SK-N-SH (cell line): ENCODE measurements around the gene MMP2. TPM values are rescaled to one million over a fixed set of nuclear protein-coding genes. Genes with fewer than 3 reads are reported as not detected.

Source experiments
- CTCF ChIA-PET: fragments of 300-600, 350-600 bp; formaldehyde crosslinking; extraction: SDS; loops from one replicate; lab custom pipeline; 2021; lab: Yijun Ruan, JAX
- POLR2A ChIA-PET: fragments of 350-600 bp; sonication (Branson Sonifier 250); formaldehyde crosslinking; extraction: SDS; loops from one replicate; lab custom pipeline; 2020; ENCODE audit warnings: antibody characterized with exemption, inconsistent platforms; lab: Yijun Ruan, JAX
- DNase-seq: peaks from one replicate; pipeline ENCODE4 v3.0.0; 2012
- H2AFZ ChIP-seq: fragments of 200-600 bp; sonication (generic); 2 replicates; pipeline ENCODE4 v1.8.1; 2016; ENCODE audit warnings: antibody characterized with exemption, mild to moderate bottlenecking, low read depth
- H3F3A ChIP-seq: fragments of 200-600 bp; sonication (generic); replicated peaks from 2 replicates; pipeline ENCODE3; 2016; ENCODE audit warnings: antibody characterized with exemption, mild to moderate bottlenecking; ENCODE audit not compliant: insufficient read depth
- H3K27ac ChIP-seq, 2 experiments: fragments of 200-500 bp in 1 of 2; fragments of 200-600 bp in 1 of 2; sonication (Bioruptor generic) in 1 of 2; sonication (generic), shearing (Covaris generic) in 1 of 2; 2 replicates each; pipeline versions ENCODE4 v1.5.1 to v1.6.1; 2014 to 2016; ENCODE audit warnings: low read depth in 2 of 2, inconsistent platforms in 1 of 2, low read length in 1 of 2, mild to moderate bottlenecking in 1 of 2, mixed read lengths in 1 of 2
- H3K27me3 ChIP-seq: fragments of 200-600 bp; sonication (generic), shearing (Covaris generic); 2 replicates; pipeline ENCODE4 v1.6.1; 2016; ENCODE audit warnings: mixed run types; ENCODE audit not compliant: insufficient read depth
- H3K36me3 ChIP-seq, 2 experiments: fragments of 200-500 bp in 1 of 2; fragments of 200-600 bp in 1 of 2; sonication (Bioruptor generic) in 1 of 2; sonication (generic) in 1 of 2; replicated peaks in 1 of 2; 2 replicates each; pipeline versions ENCODE3 to v1.5.1; 2014 to 2016; ENCODE audit warnings: low read length in 1 of 2, mild to moderate bottlenecking in 1 of 2; ENCODE audit not compliant: insufficient read depth in 2 of 2, control insufficient read depth in 1 of 2
- H3K4me1 ChIP-seq, 2 experiments: fragments of 200-500 bp in 1 of 2; fragments of 200-600 bp in 1 of 2; sonication (Bioruptor generic) in 1 of 2; sonication (generic), shearing (Covaris generic) in 1 of 2; 2 replicates each; pipeline versions ENCODE4 v1.5.1 to v1.6.1; 2014 to 2016; ENCODE audit warnings: low read depth in 1 of 2, low read length in 1 of 2, mixed run types in 1 of 2; ENCODE audit not compliant: insufficient read depth in 2 of 2, control insufficient read depth in 1 of 2
- H3K4me2 ChIP-seq: fragments of 200-600 bp; sonication (generic), shearing (Covaris generic); 2 replicates; pipeline ENCODE4 v1.6.1; 2017; ENCODE audit warnings: mixed run types
- H3K4me3 ChIP-seq, 2 experiments: fragments of 200-500 bp in 1 of 2; fragments of 200-600 bp in 1 of 2; sonication (Bioruptor generic) in 1 of 2; sonication (generic), shearing (Covaris generic) in 1 of 2; 2 replicates each; pipeline versions ENCODE4 v1.5.1 to v1.8.1; 2014 to 2016; ENCODE audit warnings: low read depth in 2 of 2, inconsistent platforms in 1 of 2, low read length in 1 of 2, mild to moderate bottlenecking in 1 of 2, mixed read lengths in 1 of 2, moderate library complexity in 1 of 2
- H3K79me2 ChIP-seq: fragments of 200-600 bp; sonication (generic); 2 replicates; pipeline ENCODE4 v1.8.1; 2017; ENCODE audit warnings: mild to moderate bottlenecking; ENCODE audit not compliant: insufficient read depth
- H3K9ac ChIP-seq: fragments of 200-600 bp; sonication (generic); 2 replicates; pipeline ENCODE4 v1.6.1; 2017; ENCODE audit warnings: mixed run types
- H3K9me2 ChIP-seq: fragments of 200-600 bp; sonication (generic); 2 replicates; pipeline ENCODE4 v1.6.1; 2017; ENCODE audit warnings: mixed run types
- H3K9me3 ChIP-seq: fragments of 200-600 bp; sonication (generic); 2 replicates; pipeline ENCODE4 v1.6.1; 2017; ENCODE audit warnings: mixed run types, mild to moderate bottlenecking, moderate library complexity
- H4K20me1 ChIP-seq: fragments of 200-600 bp; sonication (generic); 2 replicates; pipeline ENCODE4 v1.6.1; 2017; ENCODE audit warnings: mild to moderate bottlenecking, mixed run types; ENCODE audit not compliant: insufficient read depth
- CTCF ChIP-seq: fragments of 200-600 bp; sonication (generic); IDR thresholded peaks from 2 replicates; pipeline ENCODE4 v1.6.1; 2017; ENCODE audit warnings: antibody characterized with exemption, mild to moderate bottlenecking, moderate library complexity
- ELF1 ChIP-seq: IDR thresholded peaks from 2 replicates; pipeline ENCODE4 v1.4.0; 2012
- FOSL2 ChIP-seq: IDR thresholded peaks from 2 replicates; pipeline ENCODE4 v1.4.0; 2012; ENCODE audit warnings: low read depth, mild to moderate bottlenecking, moderate library complexity, borderline replicate concordance
- FOXJ3 ChIP-seq: sonication (generic); formaldehyde crosslinking; IDR thresholded peaks from 2 replicates; pipeline ENCODE4 v1.5.1; 2020; ENCODE audit warnings: mild to moderate bottlenecking, missing genetic modification reagents
- FOXM1 ChIP-seq: IDR thresholded peaks from 2 replicates; pipeline ENCODE4 v1.4.0; 2012; ENCODE audit warnings: low read depth, mild to moderate bottlenecking
- GATA2 ChIP-seq: sonication (generic); formaldehyde crosslinking; IDR thresholded peaks from 2 replicates; pipeline ENCODE4 v1.5.0; 2020; ENCODE audit warnings: mild to moderate bottlenecking, missing genetic modification reagents
- IRF3 ChIP-seq: fragments of 150-350 bp; IDR thresholded peaks from 2 replicates; pipeline ENCODE4 v1.6.1; 2016; ENCODE audit warnings: mild to moderate bottlenecking, low read depth, low read length
- MEF2A ChIP-seq: IDR thresholded peaks from 2 replicates; pipeline ENCODE4 v1.4.0; 2012; ENCODE audit warnings: low read depth, borderline replicate concordance
- NRF1 ChIP-seq: IDR thresholded peaks from 2 replicates; pipeline ENCODE4 v1.6.1; 2012; ENCODE audit warnings: low read depth, mild to moderate bottlenecking, low read length
- PBX3 ChIP-seq: IDR thresholded peaks from 2 replicates; pipeline ENCODE4; 2012
- POLR2AphosphoS5 ChIP-seq: IDR thresholded peaks from 2 replicates; pipeline ENCODE4 v1.6.1; 2012; ENCODE audit warnings: low read depth, low read length
- RXRA ChIP-seq: IDR thresholded peaks from 2 replicates; pipeline ENCODE4 v1.4.0; 2012; ENCODE audit warnings: low read depth, mild to moderate bottlenecking, borderline replicate concordance
- SIN3A ChIP-seq: IDR thresholded peaks from 2 replicates; pipeline ENCODE4 v1.6.1; 2012; ENCODE audit warnings: low read depth, mild to moderate bottlenecking, low read length, moderate library complexity, borderline replicate concordance
- TAF1 ChIP-seq: IDR thresholded peaks from 2 replicates; pipeline ENCODE4 v1.6.1; 2012; ENCODE audit warnings: low read depth, mild to moderate bottlenecking, low read length, moderate library complexity, borderline replicate concordance
- TCF12 ChIP-seq: IDR thresholded peaks from 2 replicates; pipeline ENCODE4 v1.4.0; 2012
- TEAD4 ChIP-seq: IDR thresholded peaks from 2 replicates; pipeline ENCODE4 v1.4.0; 2012; ENCODE audit warnings: mild to moderate bottlenecking, borderline replicate concordance; ENCODE audit not compliant: insufficient read depth
- USF1 ChIP-seq: IDR thresholded peaks from 2 replicates; pipeline ENCODE4 v1.4.0; 2012; ENCODE audit warnings: low read depth, borderline replicate concordance
- YY1 ChIP-seq: IDR thresholded peaks from 2 replicates; pipeline ENCODE4 v1.4.0; 2012; ENCODE audit warnings: low read depth, mild to moderate bottlenecking
- WGBS: methylation state at CpG from one replicate; pipeline ENCODE4 v1.1.6; 2017; ENCODE audit warnings: low lambda C conversion rate; 5-methylcytosine and 5-hydroxymethylcytosine counted together
- polyA plus RNA-seq, 3 experiments: library from polyadenylated mRNA; depleted of rRNA; stranded (reverse); fragments of >200 nt; gene quantifications; 2 replicates each; pipeline ENCODE4 v1.2.3, GENCODE V29; 2012
- TF ChIP-seq, protein P1 (sequence below): fragments of 150-350 bp; IDR thresholded peaks from 2 replicates; pipeline ENCODE4 v1.6.1; 2017; ENCODE audit warnings: antibody characterized with exemption, low read length, low read depth, borderline replicate concordance
- TF ChIP-seq, protein P2 (sequence below): IDR thresholded peaks from 2 replicates; pipeline ENCODE4 v1.4.0; 2012; ENCODE audit warnings: low read depth

The MMP2 gene
- polyA plus RNA-seq, 1 of the 3 experiments (the other 2 are of a cell fraction): 1,101 TPM

DNA sequence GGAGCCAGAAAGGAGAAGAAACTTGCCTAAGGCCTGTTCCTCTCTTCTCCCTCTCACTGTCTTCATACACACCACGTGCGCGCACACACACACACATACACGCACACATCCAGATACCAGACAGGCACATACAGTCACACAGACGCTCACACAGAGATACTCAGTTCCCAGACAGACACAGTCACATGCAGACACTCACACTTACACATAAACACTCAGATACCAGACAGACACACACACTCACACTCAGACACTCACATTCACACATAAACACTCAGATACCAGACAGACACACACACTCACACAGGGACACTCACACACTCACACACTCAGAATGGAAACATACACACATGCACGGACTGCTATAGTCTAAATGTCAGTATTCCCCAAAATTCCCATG lies 24.1 kb upstream of the MMP2 start:
- ChIA-PET CTCF (interaction anchor here (3.1 kb wide), 1 partner anchor 10 kb away, joined by 11 read pairs; no protein-coding TSS in a partner anchor), POLR2A (no interaction called here)
- H3F3A ChIP-seq: no peaks in the 10 kb centered on the region
- H3K4me2 ChIP-seq: no peak overlapping the region
- H3K9me2 ChIP-seq: no peaks in the 10 kb centered on the region
- no peaks in the 10 kb centered on the region for H3K9me3 ChIP-seq
- 55% methylated on average over 6 of the region's 6 CpGs for WGBS
- H3K27ac ChIP-seq: no peak overlapping the region
- no peak overlapping the region for H2AFZ ChIP-seq
- H3K79me2 ChIP-seq: no peaks in the 10 kb centered on the region
- H3K4me1 ChIP-seq: no peaks in the 10 kb centered on the region
- DNase-seq: no peak
- H3K9ac ChIP-seq: no peak overlapping the region
- TF ChIP-seq IRF3: no peak
- TF ChIP-seq TEAD4: no peak
- TF ChIP-seq SIN3A: no peak
- no peak for TF ChIP-seq TAF1
- TF ChIP-seq, protein P1, sequence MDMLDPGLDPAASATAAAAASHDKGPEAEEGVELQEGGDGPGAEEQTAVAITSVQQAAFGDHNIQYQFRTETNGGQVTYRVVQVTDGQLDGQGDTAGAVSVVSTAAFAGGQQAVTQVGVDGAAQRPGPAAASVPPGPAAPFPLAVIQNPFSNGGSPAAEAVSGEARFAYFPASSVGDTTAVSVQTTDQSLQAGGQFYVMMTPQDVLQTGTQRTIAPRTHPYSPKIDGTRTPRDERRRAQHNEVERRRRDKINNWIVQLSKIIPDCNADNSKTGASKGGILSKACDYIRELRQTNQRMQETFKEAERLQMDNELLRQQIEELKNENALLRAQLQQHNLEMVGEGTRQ: no peak
- TF ChIP-seq, protein P2, sequence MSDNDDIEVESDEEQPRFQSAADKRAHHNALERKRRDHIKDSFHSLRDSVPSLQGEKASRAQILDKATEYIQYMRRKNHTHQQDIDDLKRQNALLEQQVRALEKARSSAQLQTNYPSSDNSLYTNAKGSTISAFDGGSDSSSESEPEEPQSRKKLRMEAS: no peak
- no peak for TF ChIP-seq YY1
- TF ChIP-seq RXRA: no peak
- TF ChIP-seq POLR2AphosphoS5: no peak
- TF ChIP-seq ELF1: no peak
- no peak for TF ChIP-seq MEF2A
- TF ChIP-seq GATA2 (CRISPR knock-in tag): no peak
- TF ChIP-seq FOSL2: no peak
- no peak for TF ChIP-seq FOXJ3 (CRISPR knock-in tag)
- no peak for TF ChIP-seq TCF12
- TF ChIP-seq CTCF: no peak
- TF ChIP-seq USF1: no peak
- TF ChIP-seq NRF1: no peak
- TF ChIP-seq PBX3: no peak
- no peak for TF ChIP-seq FOXM1
- no peak overlapping the region for H3K4me3 ChIP-seq
- H3K27me3 ChIP-seq: no peaks in the 10 kb centered on the region
- no peaks in the 10 kb centered on the region for H3K36me3 ChIP-seq
- no peaks in the 10 kb centered on the region for H4K20me1 ChIP-seq
